Prostate gland (tissue), 2 donors: ENCODE results near the gene SH3BP1.

Source experiments
- POLR2A ChIP-seq: fragments of 450-650 bp; IDR thresholded peaks from one replicate; pipeline ENCODE4 v1.6.1; 2016; ENCODE audit warnings: antibody characterized with exemption, mild to moderate bottlenecking
- TF ChIP-seq, protein P1 (sequence below), 4 experiments: fragments of 200-600 bp in 2 of 4; fragments of 450-650 bp in 2 of 4; sonication (generic) in 2 of 4; IDR thresholded peaks; 1 replicate in 3 of 4; 2 replicates in 1 of 4; pipeline ENCODE4 v1.5.1; 2016 to 2019; ENCODE audit warnings: antibody characterized with exemption in 4 of 4, mild to moderate bottlenecking in 2 of 4, moderate library complexity in 2 of 4

DNA sequence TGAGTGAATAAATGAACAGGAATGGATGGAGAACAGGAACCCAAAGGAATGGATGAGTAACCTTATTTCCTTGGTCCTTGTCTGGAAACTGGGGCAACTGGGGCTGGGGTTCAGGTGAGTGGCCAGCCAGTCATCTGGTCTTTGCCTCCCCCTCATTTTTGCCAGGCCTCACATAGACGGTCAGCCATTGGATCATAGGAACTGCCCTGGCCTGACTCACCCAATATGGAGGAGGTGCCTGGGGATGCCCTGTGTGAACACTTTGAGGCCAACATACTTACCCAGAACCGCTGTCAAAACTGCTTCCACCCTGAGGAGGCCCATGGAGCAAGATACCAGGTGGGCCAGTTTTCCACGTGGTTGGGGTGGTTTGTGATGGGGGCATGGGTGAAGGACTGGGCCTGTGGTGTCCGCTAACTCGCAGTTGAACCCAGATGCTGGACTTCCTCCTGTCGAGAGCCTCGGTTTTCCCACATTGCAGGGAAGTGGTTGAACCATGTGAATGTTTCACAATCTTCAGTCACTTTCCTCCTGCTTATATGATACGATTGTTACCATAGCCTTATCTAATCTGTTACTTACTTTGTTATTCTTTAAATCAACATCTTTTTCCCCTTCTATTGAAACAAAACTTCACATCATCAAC is 61.8 kb downstream of the SH3BP1 start:
- TF ChIP-seq, protein P1, sequence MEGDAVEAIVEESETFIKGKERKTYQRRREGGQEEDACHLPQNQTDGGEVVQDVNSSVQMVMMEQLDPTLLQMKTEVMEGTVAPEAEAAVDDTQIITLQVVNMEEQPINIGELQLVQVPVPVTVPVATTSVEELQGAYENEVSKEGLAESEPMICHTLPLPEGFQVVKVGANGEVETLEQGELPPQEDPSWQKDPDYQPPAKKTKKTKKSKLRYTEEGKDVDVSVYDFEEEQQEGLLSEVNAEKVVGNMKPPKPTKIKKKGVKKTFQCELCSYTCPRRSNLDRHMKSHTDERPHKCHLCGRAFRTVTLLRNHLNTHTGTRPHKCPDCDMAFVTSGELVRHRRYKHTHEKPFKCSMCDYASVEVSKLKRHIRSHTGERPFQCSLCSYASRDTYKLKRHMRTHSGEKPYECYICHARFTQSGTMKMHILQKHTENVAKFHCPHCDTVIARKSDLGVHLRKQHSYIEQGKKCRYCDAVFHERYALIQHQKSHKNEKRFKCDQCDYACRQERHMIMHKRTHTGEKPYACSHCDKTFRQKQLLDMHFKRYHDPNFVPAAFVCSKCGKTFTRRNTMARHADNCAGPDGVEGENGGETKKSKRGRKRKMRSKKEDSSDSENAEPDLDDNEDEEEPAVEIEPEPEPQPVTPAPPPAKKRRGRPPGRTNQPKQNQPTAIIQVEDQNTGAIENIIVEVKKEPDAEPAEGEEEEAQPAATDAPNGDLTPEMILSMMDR (IDR thresholded peaks at IDR 0.05): no peak
- TF ChIP-seq POLR2A: no peak
